Panc1 (cell line): ENCODE data around the gene FNIP2.

Experiments used
- POLR2AphosphoS5 ChIP-seq: IDR thresholded peaks from 2 replicates; pipeline ENCODE4 v1.6.1; 2012; ENCODE audit warnings: mild to moderate bottlenecking, low read depth, low read length, moderate library complexity
- SIN3A ChIP-seq: IDR thresholded peaks from 2 replicates; pipeline ENCODE4 v1.6.1; 2012; ENCODE audit warnings: low read depth, mild to moderate bottlenecking, low read length, moderate library complexity, borderline replicate concordance; ENCODE audit not compliant: insufficient read depth
- TF ChIP-seq, protein P1 (sequence below): fragments of 450-650 bp; IDR thresholded peaks from 2 replicates; pipeline ENCODE4 v1.5.1; 2017; ENCODE audit warnings: mild to moderate bottlenecking

DNA sequence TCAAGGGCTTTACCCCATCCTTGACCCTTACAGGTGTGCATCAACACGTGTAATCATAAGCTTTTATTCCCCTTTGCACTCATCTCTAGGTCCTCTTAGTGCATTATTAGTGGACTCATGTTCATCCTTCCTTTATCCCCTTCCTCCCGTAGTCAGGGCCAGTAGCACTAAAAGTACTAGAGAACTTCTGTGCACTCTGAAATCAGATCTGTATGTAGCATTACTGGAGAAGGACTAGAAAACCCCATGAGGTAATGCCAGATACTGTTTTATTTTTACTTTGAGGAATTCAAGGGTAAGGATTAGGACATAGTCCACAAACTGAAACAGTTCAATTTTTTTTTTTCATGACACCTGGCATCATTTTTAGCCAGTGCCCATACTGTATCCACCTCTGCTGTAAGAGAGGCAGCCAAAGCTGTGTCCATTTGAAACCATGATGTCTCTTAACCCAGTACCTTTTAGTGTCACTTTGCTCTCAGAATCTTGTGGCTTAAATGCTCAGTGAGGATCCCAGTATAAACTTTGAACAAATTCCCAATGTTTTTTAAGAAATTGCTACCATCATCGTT, 134.7 kb downstream of the FNIP2 start:
- no peak for TF ChIP-seq POLR2AphosphoS5
- TF ChIP-seq, protein P1, sequence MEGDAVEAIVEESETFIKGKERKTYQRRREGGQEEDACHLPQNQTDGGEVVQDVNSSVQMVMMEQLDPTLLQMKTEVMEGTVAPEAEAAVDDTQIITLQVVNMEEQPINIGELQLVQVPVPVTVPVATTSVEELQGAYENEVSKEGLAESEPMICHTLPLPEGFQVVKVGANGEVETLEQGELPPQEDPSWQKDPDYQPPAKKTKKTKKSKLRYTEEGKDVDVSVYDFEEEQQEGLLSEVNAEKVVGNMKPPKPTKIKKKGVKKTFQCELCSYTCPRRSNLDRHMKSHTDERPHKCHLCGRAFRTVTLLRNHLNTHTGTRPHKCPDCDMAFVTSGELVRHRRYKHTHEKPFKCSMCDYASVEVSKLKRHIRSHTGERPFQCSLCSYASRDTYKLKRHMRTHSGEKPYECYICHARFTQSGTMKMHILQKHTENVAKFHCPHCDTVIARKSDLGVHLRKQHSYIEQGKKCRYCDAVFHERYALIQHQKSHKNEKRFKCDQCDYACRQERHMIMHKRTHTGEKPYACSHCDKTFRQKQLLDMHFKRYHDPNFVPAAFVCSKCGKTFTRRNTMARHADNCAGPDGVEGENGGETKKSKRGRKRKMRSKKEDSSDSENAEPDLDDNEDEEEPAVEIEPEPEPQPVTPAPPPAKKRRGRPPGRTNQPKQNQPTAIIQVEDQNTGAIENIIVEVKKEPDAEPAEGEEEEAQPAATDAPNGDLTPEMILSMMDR, result no peak
- TF ChIP-seq SIN3A, result no peak
